ENCODE data around the gene TTLL11. TPM values are rescaled to one million over a fixed set of nuclear protein-coding genes. Genes with fewer than 3 reads are reported as not detected.

TTLL11 gene
- total and polyA plus RNA-seq, 9 donors, result 14.2 to 29.3 (median 20.1) TPM

DNA sequence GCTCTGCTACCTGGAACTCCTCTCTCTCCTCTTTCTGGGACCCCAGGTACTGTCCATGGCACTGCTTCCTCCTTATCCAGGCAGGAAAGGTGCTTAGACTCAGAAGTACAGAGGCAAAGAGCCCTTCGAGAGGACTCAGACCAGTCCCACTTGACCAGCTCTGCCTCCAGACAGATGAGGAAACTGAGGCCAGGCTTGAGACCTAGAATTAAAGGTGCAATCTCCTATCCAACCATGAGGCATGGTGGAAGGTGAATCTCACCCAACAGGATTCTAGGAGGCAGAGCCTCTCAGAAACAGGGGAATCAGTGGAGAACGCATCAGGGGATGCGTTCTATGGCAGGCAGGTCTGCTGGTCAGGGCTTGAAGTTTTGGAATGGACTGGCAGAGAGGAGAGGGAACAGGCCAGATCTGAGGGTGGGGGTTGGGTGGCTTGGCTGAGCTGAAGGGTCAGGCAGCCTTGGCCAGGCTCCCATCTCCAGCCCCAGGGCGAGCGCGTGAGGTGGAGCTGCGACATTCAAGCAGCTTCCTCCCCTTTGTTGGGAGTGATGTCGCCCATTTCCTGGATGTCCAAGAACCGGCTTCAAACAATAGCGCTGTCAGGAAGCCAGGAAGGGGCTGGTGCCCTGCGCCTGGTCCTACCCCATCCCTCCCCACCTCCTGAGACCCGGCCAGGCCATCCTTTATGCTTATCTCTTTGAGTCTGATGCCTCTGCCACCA is 40.3 kb upstream of the TTLL11 start:
- Histone ChIP-seq H3K27ac (ENCODE audit: low read length) (peak overlapping the region; percentile 62), H3K4me3 (ENCODE audit: low read length) (no peak overlapping the region), H3K4me1 (ENCODE audit: control insufficient read depth, insufficient read depth, low read length) (peaks cover 4% of the 10 kb centered on the region), H3K36me3 (ENCODE audit: control insufficient read depth, insufficient read depth, low read length) (no peaks in the 10 kb centered on the region), H3K27me3 (ENCODE audit: control insufficient read depth, insufficient read depth, low read length) (peaks cover 24% of the 10 kb centered on the region), H3K9me3 (replicated peaks; ENCODE audit: control insufficient read depth, low read depth, low read length) (no peaks in the 10 kb centered on the region)
- DNase-seq, result no peak
- WGBS (ENCODE audit: insufficient coverage), result 74% methylated on average over 10 of the region's 12 CpGs

DNA sequence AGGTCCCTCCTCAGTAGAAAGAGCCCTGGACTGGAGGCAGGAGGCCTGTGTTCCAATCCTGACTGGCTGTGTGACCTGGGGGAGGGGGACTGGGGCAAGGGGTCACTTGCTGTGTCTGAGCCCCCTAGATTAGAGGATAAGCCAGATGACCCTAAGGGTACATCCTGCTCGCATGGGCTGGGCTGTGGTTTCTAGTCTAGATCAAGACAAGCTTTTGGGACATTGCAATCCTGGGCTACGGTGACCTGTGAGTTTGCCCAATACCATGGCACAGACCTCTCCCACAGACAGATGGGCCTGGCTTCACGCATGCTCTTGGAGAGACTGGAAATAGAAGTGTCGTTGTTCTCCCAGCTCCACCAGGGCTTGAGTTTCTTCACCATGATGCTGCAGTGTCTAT is 39.4 kb upstream of the TTLL11 start:
- Histone ChIP-seq H3K36me3 (ENCODE audit: control insufficient read depth, insufficient read depth, low read length) (no peaks in the 10 kb centered on the region), H3K4me1 (ENCODE audit: control insufficient read depth, insufficient read depth, low read length) (peaks cover 7% of the 10 kb centered on the region), H3K27me3 (ENCODE audit: control insufficient read depth, insufficient read depth, low read length) (peaks cover 26% of the 10 kb centered on the region), H3K4me3 (ENCODE audit: low read length) (no peak overlapping the region), H3K27ac (ENCODE audit: low read length) (no peak overlapping the region), H3K9me3 (replicated peaks; ENCODE audit: control insufficient read depth, low read depth, low read length) (no peaks in the 10 kb centered on the region)
- DNase-seq, result no peak
- WGBS (ENCODE audit: insufficient coverage), result 69% methylated on average over 4 of the region's 4 CpGs

DNA sequence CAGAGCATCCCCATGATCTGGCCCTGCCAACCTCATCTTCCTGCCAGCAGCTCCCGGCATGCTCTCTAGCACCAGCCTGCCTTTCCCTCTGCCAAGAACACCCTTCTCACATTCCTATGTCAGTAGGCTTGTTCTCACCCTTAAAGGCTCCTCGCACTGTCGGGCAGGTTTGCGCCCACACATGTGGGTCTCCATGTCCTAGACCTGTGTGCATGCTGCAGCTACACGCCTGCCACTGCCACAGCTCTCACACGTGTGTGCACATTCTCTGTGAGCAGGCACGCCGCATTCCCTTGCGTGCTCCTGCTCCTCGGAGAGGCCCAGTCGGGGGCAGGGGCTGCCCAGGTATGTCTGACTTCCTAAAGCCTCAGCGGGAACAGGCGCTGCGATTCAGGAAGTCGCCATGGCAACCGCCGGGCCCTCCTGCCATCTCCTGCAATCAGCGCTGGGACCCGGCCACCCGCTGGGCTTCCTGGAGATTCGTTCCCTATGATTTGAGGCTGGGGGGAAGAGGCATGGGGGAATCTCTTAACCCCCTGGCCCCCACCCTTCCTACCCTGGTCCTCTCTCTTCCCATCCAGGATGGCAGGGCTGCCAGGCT is 38.4 kb upstream of the TTLL11 start:
- Histone ChIP-seq H3K36me3 (ENCODE audit: control insufficient read depth, insufficient read depth, low read length) (no peaks in the 10 kb centered on the region), H3K27ac (ENCODE audit: low read length) (no peak overlapping the region), H3K9me3 (replicated peaks; ENCODE audit: control insufficient read depth, low read depth, low read length) (no peaks in the 10 kb centered on the region), H3K27me3 (ENCODE audit: control insufficient read depth, insufficient read depth, low read length) (peaks cover 37% of the 10 kb centered on the region), H3K4me3 (ENCODE audit: low read length) (no peak overlapping the region), H3K4me1 (ENCODE audit: control insufficient read depth, insufficient read depth, low read length) (peaks cover 10% of the 10 kb centered on the region)
- DNase-seq, result no peak
- WGBS (ENCODE audit: insufficient coverage), result 8% methylated on average over 15 of the region's 21 CpGs

DNA sequence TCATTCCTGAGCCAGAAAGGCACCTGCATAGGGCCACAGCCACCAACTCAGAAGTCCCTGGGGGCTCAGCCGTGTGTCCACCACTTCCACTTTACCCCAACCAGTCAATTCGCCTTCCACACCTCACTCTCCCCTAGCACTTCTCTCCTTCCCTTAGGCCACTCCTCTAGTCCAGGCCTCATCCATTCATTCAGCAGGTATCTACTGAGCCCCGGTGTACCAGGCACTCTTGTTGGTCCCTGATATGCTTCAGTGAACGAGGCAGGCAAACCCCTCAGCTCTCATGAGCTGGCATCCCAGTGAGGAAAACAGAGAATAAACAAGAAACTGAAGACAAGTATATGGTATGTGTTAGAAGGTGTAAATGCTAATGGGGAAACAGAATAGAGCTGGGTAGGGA is 37.7 kb upstream of the TTLL11 start:
- no peak for DNase-seq
- Histone ChIP-seq H3K4me3 (ENCODE audit: low read length) (no peak overlapping the region), H3K36me3 (ENCODE audit: control insufficient read depth, insufficient read depth, low read length) (no peaks in the 10 kb centered on the region), H3K4me1 (ENCODE audit: control insufficient read depth, insufficient read depth, low read length) (peaks cover 16% of the 10 kb centered on the region), H3K9me3 (replicated peaks; ENCODE audit: control insufficient read depth, low read depth, low read length) (no peaks in the 10 kb centered on the region), H3K27me3 (ENCODE audit: control insufficient read depth, insufficient read depth, low read length) (peaks cover 43% of the 10 kb centered on the region), H3K27ac (ENCODE audit: low read length) (no peak overlapping the region)
- WGBS (ENCODE audit: insufficient coverage), result 68% methylated on average over 3 of the region's 4 CpGs

DNA sequence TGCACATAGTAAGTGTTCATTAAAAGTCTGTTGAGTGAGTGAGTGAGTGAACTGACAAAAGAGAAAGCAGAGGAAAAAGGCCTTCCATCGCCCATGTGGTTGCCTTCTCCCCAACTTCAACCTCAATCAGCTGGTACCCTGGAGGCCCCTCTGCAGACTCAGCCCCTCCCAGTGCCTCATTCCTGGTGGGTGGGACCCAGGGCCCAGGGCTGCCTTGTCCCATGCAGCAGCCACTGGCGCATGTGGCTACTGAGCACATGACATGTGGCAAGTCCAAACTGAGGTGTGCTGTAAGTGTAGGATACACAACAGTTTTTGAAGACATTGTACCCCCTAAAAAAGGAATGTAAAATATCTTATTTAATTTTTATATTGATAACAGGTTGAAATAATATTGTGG is 36.9 kb upstream of the TTLL11 start:
- Histone ChIP-seq H3K27me3 (ENCODE audit: control insufficient read depth, insufficient read depth, low read length) (peaks cover 52% of the 10 kb centered on the region), H3K27ac (ENCODE audit: low read length) (no peak overlapping the region), H3K9me3 (replicated peaks; ENCODE audit: control insufficient read depth, low read depth, low read length) (no peaks in the 10 kb centered on the region), H3K36me3 (ENCODE audit: control insufficient read depth, insufficient read depth, low read length) (no peaks in the 10 kb centered on the region), H3K4me1 (ENCODE audit: control insufficient read depth, insufficient read depth, low read length) (peaks cover 22% of the 10 kb centered on the region), H3K4me3 (ENCODE audit: low read length) (no peak overlapping the region)
- WGBS (ENCODE audit: insufficient coverage), result no CpG with 5 or more reads among the region's 2 CpGs
- no peak for DNase-seq

DNA sequence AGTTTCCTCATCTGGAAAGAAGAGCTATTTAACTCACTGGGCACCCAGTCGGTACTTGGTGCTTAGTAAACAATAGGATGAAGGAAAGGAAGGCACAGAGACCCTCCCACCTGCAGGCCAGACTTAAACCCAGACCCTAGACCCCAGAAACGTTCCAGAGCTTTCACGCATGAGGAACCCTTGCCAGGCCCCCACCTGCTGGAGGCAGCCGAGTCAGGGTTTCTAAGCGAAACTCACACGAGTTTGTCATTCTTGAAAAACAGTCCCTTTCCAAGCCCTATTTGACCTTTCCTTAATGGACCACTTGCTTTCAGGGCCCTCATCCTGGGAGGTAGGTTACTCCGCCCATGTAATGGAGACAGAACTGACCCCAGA is 35.8 kb upstream of the TTLL11 start:
- Histone ChIP-seq H3K4me1 (ENCODE audit: control insufficient read depth, insufficient read depth, low read length) (peaks cover 22% of the 10 kb centered on the region), H3K27ac (ENCODE audit: low read length) (no peak overlapping the region)
- WGBS (ENCODE audit: insufficient coverage), result 60% methylated on average over 5 of the region's 7 CpGs

DNA sequence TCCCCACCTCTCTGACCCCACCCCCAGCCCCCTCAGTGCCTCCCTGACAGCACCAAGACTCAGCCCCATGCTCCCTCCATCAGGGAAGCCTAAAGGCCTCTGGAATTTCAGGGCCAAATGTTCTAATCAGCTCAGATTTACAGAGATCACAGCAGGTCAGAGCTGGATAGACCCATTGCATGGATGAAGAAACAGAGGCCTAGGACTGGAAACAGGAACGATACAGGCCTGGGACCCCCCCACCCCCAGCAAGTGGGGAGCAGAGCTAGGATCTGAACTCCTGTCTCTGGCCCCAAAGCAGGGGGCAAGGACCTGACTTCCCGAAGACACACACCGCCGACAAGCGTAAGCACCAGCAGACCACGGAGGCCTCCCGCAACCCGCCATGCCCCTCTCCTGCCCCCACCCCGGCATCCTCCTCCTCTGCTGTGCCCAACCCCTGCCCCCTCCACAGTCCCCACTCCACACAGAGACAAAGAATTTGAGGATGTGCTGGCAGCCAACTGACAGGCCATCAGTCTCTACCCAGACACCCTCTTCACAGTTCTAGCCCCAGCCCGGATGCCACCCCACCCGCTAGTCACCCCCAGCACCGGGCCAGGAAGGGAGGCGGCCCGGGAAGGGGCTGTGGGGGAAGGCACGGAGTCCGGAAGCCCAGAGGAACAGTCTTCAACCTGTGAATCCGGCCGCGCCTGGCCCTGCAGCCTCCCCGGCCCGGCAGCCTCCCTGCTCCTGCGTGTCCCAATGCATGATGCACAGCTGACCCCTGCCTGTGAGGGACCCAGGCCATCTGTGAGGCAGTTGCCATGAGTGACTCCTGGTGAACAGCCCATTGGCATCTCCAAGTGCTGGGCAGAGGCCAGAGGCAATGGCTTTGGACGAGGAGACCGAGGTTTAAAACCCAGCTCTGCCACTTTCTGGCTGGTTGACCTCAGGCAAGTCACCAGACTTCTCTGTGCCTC is 35.2 kb upstream of the TTLL11 start:
- Histone ChIP-seq H3K27ac (ENCODE audit: low read length) (no peak overlapping the region), H3K4me1 (ENCODE audit: control insufficient read depth, insufficient read depth, low read length) (peaks cover 22% of the 10 kb centered on the region), H3K9me3 (replicated peaks; ENCODE audit: control insufficient read depth, low read depth, low read length) (no peaks in the 10 kb centered on the region), H3K4me3 (ENCODE audit: low read length) (no peak overlapping the region), H3K36me3 (ENCODE audit: control insufficient read depth, insufficient read depth, low read length) (no peaks in the 10 kb centered on the region), H3K27me3 (ENCODE audit: control insufficient read depth, insufficient read depth, low read length) (peaks cover 50% of the 10 kb centered on the region)
- DNase-seq, result no peak
- 75% methylated on average over 21 of the region's 24 CpGs for WGBS (ENCODE audit: insufficient coverage)

More for the DNA sequence above, 35.8 kb upstream of the TTLL11 start:
- no peaks in the 10 kb centered on the region for H3K9me3 ChIP-seq (replicated peaks; ENCODE audit: control insufficient read depth, low read depth, low read length)
- peaks cover 55% of the 10 kb centered on the region for H3K27me3 ChIP-seq (ENCODE audit: control insufficient read depth, insufficient read depth, low read length)
- DNase-seq, result no peak
- no peaks in the 10 kb centered on the region for H3K36me3 ChIP-seq (ENCODE audit: control insufficient read depth, insufficient read depth, low read length)
- no peak overlapping the region for H3K4me3 ChIP-seq (ENCODE audit: low read length)

DNA sequence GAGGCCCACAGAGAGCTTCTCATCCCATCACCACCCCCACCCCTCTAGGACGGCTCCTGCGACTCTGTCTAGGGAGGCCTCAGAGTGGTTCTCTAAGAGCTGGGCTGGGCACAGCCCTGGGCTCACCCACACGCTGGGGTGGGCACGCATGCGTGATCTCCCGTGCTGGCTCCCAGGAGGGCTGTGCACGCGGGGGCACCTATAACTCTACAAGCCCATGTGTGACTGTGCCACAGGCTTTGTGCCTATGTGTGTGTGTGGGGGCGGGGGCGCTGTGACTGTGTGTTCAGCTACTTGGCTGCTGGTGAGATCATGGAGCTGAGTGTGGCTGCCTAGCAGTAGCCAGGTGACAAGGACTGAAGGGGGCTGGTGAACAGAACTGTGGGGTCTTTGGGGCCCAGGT is 34.3 kb upstream of the TTLL11 start:
- H3K4me1 ChIP-seq (ENCODE audit: control insufficient read depth, insufficient read depth, low read length), result peaks cover 22% of the 10 kb centered on the region
- H3K27me3 ChIP-seq (ENCODE audit: control insufficient read depth, insufficient read depth, low read length), result peaks cover 47% of the 10 kb centered on the region
- no peak overlapping the region for H3K27ac ChIP-seq (ENCODE audit: low read length)
- no peaks in the 10 kb centered on the region for H3K36me3 ChIP-seq (ENCODE audit: control insufficient read depth, insufficient read depth, low read length)
- DNase-seq, result no peak
- no peak overlapping the region for H3K4me3 ChIP-seq (ENCODE audit: low read length)
- 45% methylated on average over 6 of the region's 10 CpGs for WGBS (ENCODE audit: insufficient coverage)
- no peaks in the 10 kb centered on the region for H3K9me3 ChIP-seq (replicated peaks; ENCODE audit: control insufficient read depth, low read depth, low read length)

DNA sequence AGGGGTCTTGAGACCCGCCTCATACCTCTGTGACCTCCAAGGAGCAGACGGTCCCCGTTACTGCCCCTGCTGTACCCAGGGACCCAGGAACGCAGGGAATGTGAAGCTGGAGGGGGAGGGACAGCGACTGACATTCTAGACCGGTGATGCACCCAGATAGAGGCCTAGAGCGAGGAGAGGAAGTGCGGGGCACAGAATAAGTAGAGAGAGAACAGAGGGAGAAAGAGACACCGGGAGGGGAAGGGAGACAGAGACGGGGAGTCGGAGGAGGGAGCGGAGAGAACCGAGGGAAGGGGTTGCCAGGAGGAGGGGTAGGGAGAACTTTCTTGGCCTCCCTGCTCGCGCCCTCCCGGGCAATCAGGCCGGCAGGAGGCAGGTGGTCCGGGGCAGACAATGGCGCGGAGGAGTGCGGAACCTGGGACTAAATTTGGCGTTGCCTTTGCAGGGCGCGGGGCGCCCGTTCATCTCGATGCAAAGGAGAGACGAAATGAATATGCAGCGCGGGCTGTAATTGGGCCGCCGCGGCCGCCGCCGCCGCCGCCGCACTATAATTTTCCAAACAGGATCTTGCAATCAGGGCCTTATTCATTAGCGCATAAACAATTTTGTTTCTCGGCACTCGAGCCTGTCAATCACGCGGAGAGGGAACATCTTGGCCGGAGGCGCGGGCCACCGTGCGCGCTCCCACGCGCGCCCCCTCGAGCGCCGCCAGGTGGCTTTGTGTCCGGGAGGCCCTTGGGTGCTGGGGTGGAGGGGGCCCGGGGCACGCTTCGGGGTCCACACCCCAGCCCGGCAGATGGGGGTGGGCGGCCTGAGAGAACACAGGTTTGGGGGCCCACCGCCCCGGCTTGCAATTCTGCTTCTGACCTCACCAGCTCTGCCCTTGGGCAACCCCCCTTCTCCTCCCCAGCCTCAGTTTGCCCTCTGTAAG is 33.5 kb upstream of the TTLL11 start:
- peak overlapping the region; percentile 21 for H3K4me3 ChIP-seq (ENCODE audit: low read length)
- H3K36me3 ChIP-seq (ENCODE audit: control insufficient read depth, insufficient read depth, low read length), result no peaks in the 10 kb centered on the region
- peaks cover 42% of the 10 kb centered on the region for H3K27me3 ChIP-seq (ENCODE audit: control insufficient read depth, insufficient read depth, low read length)
- DNase-seq, result no peak
- H3K9me3 ChIP-seq (replicated peaks; ENCODE audit: control insufficient read depth, low read depth, low read length), result no peaks in the 10 kb centered on the region
- peaks cover 26% of the 10 kb centered on the region for H3K4me1 ChIP-seq (ENCODE audit: control insufficient read depth, insufficient read depth, low read length)
- H3K27ac ChIP-seq (ENCODE audit: low read length), result no peak overlapping the region
- WGBS (ENCODE audit: insufficient coverage), result 7% methylated on average over 40 of the region's 64 CpGs
